PC-9 (cell line): ENCODE data around the gene NCKAP1. TPM values are rescaled to one million over a fixed set of nuclear protein-coding genes. Genes with fewer than 3 reads are reported as not detected.
A peak's percentile ranks its signal among the peaks of the same experiment; 100 is the strongest.

Source experiments
- BruUV-seq: library from RNA; stranded (reverse); fragments of 400-500 nt; replicated peaks from 2 replicates; lab custom pipeline; 2021; lab: Mats Ljungman, UMichigan
- CTCF ChIA-PET: fragments of 300-600 bp; sonication (Branson Sonifier 250); formaldehyde crosslinking; loops from one replicate; lab custom pipeline; 2022; ENCODE audit warnings: antibody characterized with exemption; lab: Charles Lee
- POLR2A ChIA-PET: fragments of 300-600 bp; sonication (Branson Sonifier 250); formaldehyde crosslinking; loops from one replicate; lab custom pipeline; 2022; ENCODE audit warnings: antibody characterized with exemption; ENCODE audit not compliant: unreplicated experiment; lab: Charles Lee
- DNase-seq, 2 experiments: peaks; one replicate each; pipeline versions ENCODE4 v3.0.0 to v3.0.0-alpha.2; 2015 to 2022; ENCODE audit warnings: mixed read lengths in 1 of 2
- H2AFZ ChIP-seq: fragments of 200-600 bp; sonication (generic); 2 replicates; pipeline ENCODE4 v1.8.1; 2017; ENCODE audit warnings: antibody characterized with exemption
- H3F3A ChIP-seq: fragments of 200-600 bp; sonication (generic); 2 replicates; pipeline ENCODE4 v1.8.1; 2017; ENCODE audit warnings: antibody characterized with exemption, mild to moderate bottlenecking, low read depth; ENCODE audit not compliant: insufficient read depth
- H3K27ac ChIP-seq: fragments of 200-600 bp; sonication (generic); 2 replicates; pipeline ENCODE4 v1.6.1; 2016; ENCODE audit warnings: mixed run types
- H3K27me3 ChIP-seq: fragments of 200-600 bp; sonication (generic); 2 replicates; pipeline ENCODE4 v1.6.1; 2016; ENCODE audit warnings: low read depth, mixed run types; ENCODE audit not compliant: insufficient read depth
- H3K36me3 ChIP-seq: fragments of 200-600 bp; sonication (generic); 2 replicates; pipeline ENCODE4 v1.6.1; 2016; ENCODE audit warnings: low read depth, mixed run types
- H3K4me1 ChIP-seq: fragments of 200-600 bp; sonication (generic); replicated peaks from 2 replicates; pipeline ENCODE4 v1.6.1; 2016; ENCODE audit warnings: mixed run types; ENCODE audit not compliant: insufficient read depth
- H3K4me2 ChIP-seq: fragments of 200-600 bp; sonication (generic); 2 replicates; pipeline ENCODE4 v1.6.1; 2017; ENCODE audit warnings: mixed run types
- H3K4me3 ChIP-seq: fragments of 200-600 bp; sonication (generic); 2 replicates; pipeline ENCODE4 v1.6.1; 2016; ENCODE audit warnings: mixed run types
- H3K79me2 ChIP-seq: fragments of 200-600 bp; sonication (generic); 2 replicates; pipeline ENCODE4 v1.6.1; 2017; ENCODE audit warnings: low read depth, mixed run types
- H3K9me2 ChIP-seq: fragments of 200-600 bp; sonication (generic); 2 replicates; pipeline ENCODE4 v1.8.1; 2017; ENCODE audit warnings: mild to moderate bottlenecking; ENCODE audit not compliant: insufficient read depth
- H3K9me3 ChIP-seq: fragments of 200-600 bp; sonication (generic); 2 replicates; pipeline ENCODE4 v1.8.1; 2016; ENCODE audit warnings: low read depth; ENCODE audit not compliant: insufficient read depth
- H4K20me1 ChIP-seq: fragments of 200-600 bp; sonication (generic); 2 replicates; pipeline ENCODE4 v1.8.1; 2017; ENCODE audit not compliant: insufficient read depth
- CTCF ChIP-seq: fragments of 200-600 bp; sonication (generic); conservative IDR thresholded peaks from 2 replicates; pipeline ENCODE4 v1.6.1; 2017; ENCODE audit warnings: mixed run types, antibody characterized with exemption, mild to moderate bottlenecking, moderate library complexity
- EZH2 ChIP-seq: fragments of 200-600 bp; sonication (generic); IDR thresholded peaks from 2 replicates; pipeline ENCODE4 v1.8.0; 2017; ENCODE audit warnings: antibody characterized with exemption, low read depth
- intact Hi-C: fragments of 100-400 bp; cut with micrococcal nuclease; formaldehyde crosslinking; loops from one replicate; pipeline ENCODE4 v1.10.0; 2022; ENCODE audit not compliant: unreplicated experiment
- total RNA-seq: library from RNA; stranded (reverse); gene quantifications from 2 replicates; pipeline ENCODE4 v1.2.3, GENCODE V29; 2021

NCKAP1 gene
- total RNA-seq, 1 experiment from 2014 or later: 308 TPM

- H3K4me3 ChIP-seq: no peak overlapping the region
- H3K4me2 ChIP-seq: no peak overlapping the region
These were observed 12.3 kb downstream of the NCKAP1 start for GRCh38 chr2:183025993-183026392.

GRCh38 chr2:183024339-183025095 lies 13.7 kb downstream of the NCKAP1 start:
- Histone ChIP-seq H3K9me3 (no peaks in the 10 kb centered on the region), H4K20me1 (peaks cover 89% of the 10 kb centered on the region), H3K4me3 (no peak overlapping the region), H3K4me1 (no peaks in the 10 kb centered on the region), H3K9me2 (no peaks in the 10 kb centered on the region), H3K79me2 (peaks cover 100% of the 10 kb centered on the region), H3K36me3 (peaks cover 44% of the 10 kb centered on the region), H3K27ac (no peak overlapping the region), H3K27me3 (no peaks in the 10 kb centered on the region), H3K4me2 (no peak overlapping the region), H2AFZ (no peak overlapping the region), H3F3A (peaks cover 22% of the 10 kb centered on the region)
- ChIA-PET POLR2A (interaction anchor here (0.6 kb wide), 1 partner anchor 758 kb away, joined by 4 read pairs; no protein-coding TSS in a partner anchor), CTCF (interaction anchor here (0.6 kb wide), 1 partner anchor 8 kb away, joined by 3 read pairs; no protein-coding TSS in a partner anchor)
- no peak for DNase-seq
- no TSS peak for BruUV-seq
- no peak for TF ChIP-seq CTCF
- no peak for TF ChIP-seq EZH2
- intact Hi-C loops: no loop called here

More at GRCh38 chr2:183025993-183026392, 12.3 kb downstream of the NCKAP1 start:
- no peaks in the 10 kb centered on the region for H3K9me3 ChIP-seq
- ChIA-PET CTCF (interaction anchor here (0.5 kb wide), 1 partner anchor 13 kb away, joined by 3 read pairs; no protein-coding TSS in a partner anchor), POLR2A (interaction anchor here (0.5 to 0.6 kb wide), 3 partner anchors 25 to 85 kb away, joined by 14 to 41 read pairs (median 24); no protein-coding TSS in a partner anchor)
- intact Hi-C loops: no loop called here
- H3K9me2 ChIP-seq: no peaks in the 10 kb centered on the region
- H2AFZ ChIP-seq: no peak overlapping the region
- TF ChIP-seq CTCF (no peak), EZH2 (no peak)
- no TSS peak for BruUV-seq
- H4K20me1 ChIP-seq: peaks cover 92% of the 10 kb centered on the region
- peaks cover 17% of the 10 kb centered on the region for H3F3A ChIP-seq
- no peak for DNase-seq
- H3K27me3 ChIP-seq: no peaks in the 10 kb centered on the region
- peaks cover 36% of the 10 kb centered on the region for H3K36me3 ChIP-seq
- peaks cover 3% of the 10 kb centered on the region; the same call in 1 of the 2 replicates for H3K4me1 ChIP-seq
- H3K27ac ChIP-seq: peak overlapping the region; percentile 5; the same call in 1 of the 2 replicates
- H3K79me2 ChIP-seq: peaks cover 100% of the 10 kb centered on the region

GRCh38 chr2:183022711-183023110 lies 15.5 kb downstream of the NCKAP1 start:
- H3K4me1 ChIP-seq: no peaks in the 10 kb centered on the region
- H3K27ac ChIP-seq: no peak overlapping the region
- no peaks in the 10 kb centered on the region for H3K9me2 ChIP-seq
- no peak overlapping the region for H3K4me3 ChIP-seq
- ChIA-PET POLR2A (no interaction called here), CTCF (interaction anchor here (0.6 kb wide), 1 partner anchor 50 kb away, joined by 14 read pairs; no protein-coding TSS in a partner anchor)
- H3K4me2 ChIP-seq: no peak overlapping the region
- DNase-seq: no peak
- peaks cover 91% of the 10 kb centered on the region for H4K20me1 ChIP-seq
- H3F3A ChIP-seq: peaks cover 22% of the 10 kb centered on the region
- peaks cover 100% of the 10 kb centered on the region for H3K79me2 ChIP-seq
- intact Hi-C loops: no loop called here
- no peak overlapping the region for H2AFZ ChIP-seq
- TF ChIP-seq CTCF: no peak
- TF ChIP-seq EZH2: no peak
- BruUV-seq: no TSS peak
- H3K27me3 ChIP-seq: no peaks in the 10 kb centered on the region
- no peaks in the 10 kb centered on the region for H3K9me3 ChIP-seq
- peaks cover 57% of the 10 kb centered on the region for H3K36me3 ChIP-seq
